ENCODE data around the gene SELENOO.
"Not testable (repeated sequence)": the region's sequence is repeated elsewhere in the genome, so short reads cannot be mapped to it uniquely, and the experiment has no call there.

Gene SELENOO

DNA sequence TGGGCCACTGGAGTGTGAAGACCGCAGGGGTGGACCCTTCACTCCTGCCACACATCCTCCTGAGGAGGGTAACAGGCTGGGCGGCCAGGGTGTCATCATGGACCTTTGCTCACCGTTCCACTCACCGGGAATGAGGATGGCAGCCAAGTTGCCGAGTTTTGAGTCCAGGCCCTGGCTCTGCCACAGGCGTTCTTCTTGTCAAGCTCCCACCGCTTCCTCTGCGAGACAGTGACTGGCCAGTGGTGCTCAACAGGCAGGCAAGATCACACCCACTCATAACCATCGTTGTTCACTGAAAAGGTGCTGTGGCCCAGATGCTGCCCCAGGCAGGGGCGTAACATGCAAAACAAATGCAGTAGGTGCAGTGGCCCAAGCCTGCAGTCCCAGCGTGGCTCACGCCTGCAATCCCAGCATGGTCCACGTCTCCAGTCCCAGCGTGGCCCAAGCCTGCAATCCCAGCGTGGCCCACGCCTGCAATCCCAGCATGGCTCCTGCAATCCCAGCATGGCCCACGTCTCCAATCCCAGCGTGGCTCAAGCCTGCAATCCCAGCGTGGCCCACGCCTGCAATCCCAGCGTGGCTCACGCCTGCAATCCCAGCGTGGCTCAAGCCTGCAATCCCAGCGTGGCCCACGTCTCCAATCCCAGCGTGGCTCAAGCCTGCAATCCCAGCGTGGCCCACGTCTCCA is 35.2 kb upstream of the SELENOO start:
- Histone ChIP-seq H3K27ac (ENCODE audit: low read depth, low read length, severe bottlenecking) (no peak overlapping the region), H3K4me3 (ENCODE audit: extremely low read depth, insufficient read depth, low read length, poor library complexity, severe bottlenecking) (no peak overlapping the region), H3K9me3 (ENCODE audit: control insufficient read depth, low read length) (no peaks in the 10 kb centered on the region), H3K36me3 (ENCODE audit: control insufficient read depth, insufficient read depth, low read length) (no peaks in the 10 kb centered on the region), H3K4me1 (ENCODE audit: control insufficient read depth, insufficient read depth, low read length, poor library complexity, severe bottlenecking) (no peaks in the 10 kb centered on the region)
- 95% methylated on average over 27 of the region's 28 CpGs for WGBS, 2 experiments (ENCODE audit: insufficient coverage in 2 of 2)

DNA sequence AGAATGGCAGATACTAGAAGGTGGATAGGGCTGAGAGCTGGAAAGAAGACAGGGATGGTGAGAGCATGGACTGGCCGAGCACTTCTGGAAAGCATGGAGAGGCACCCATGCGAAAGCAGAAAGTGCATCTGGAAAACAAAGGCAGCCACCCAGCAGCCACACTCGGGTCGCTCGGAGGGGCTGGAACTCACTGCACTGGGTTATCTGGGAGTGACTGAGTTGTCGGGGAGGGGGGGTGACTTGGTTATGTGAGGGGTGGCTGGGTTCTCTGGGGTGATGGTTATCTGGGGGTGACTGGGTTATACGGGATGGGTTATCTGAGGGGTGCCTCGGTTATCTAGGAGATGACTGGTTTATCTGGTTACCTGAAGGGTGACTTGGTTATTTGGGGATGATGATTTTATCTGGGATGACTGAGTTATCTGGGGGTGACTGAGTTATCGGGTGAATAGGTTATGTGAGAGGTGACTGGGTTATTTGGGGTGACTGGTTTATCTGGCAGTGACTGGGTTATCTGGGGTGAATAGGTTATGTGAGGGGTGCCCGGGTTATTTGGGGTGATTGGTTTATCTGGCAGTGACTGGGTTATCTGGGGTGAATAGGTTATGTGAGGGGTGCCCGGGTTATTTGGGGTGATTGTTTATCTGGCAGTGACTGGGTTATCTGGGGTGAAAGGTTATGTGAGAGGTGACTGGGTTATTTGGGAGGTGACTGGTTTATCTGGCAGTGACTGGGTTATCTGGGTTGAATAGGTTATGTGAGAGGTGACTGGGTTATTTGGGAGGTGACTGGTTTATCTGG is 32.9 kb upstream of the SELENOO start:
- 63 to 65% methylated on average over 10 to 11 of the region's 11 CpGs for WGBS, 2 experiments (ENCODE audit: insufficient coverage in 2 of 2)
- no peaks in the 10 kb centered on the region for H3K36me3 ChIP-seq (ENCODE audit: control insufficient read depth, insufficient read depth, low read length)
- no peaks in the 10 kb centered on the region for H3K9me3 ChIP-seq (ENCODE audit: control insufficient read depth, low read length)
- H3K4me1 ChIP-seq (ENCODE audit: control insufficient read depth, insufficient read depth, low read length, poor library complexity, severe bottlenecking) = no peaks in the 10 kb centered on the region
- H3K27ac ChIP-seq (ENCODE audit: low read depth, low read length, severe bottlenecking) = no peak overlapping the region
- H3K4me3 ChIP-seq (ENCODE audit: extremely low read depth, insufficient read depth, low read length, poor library complexity, severe bottlenecking) = no peak overlapping the region

DNA sequence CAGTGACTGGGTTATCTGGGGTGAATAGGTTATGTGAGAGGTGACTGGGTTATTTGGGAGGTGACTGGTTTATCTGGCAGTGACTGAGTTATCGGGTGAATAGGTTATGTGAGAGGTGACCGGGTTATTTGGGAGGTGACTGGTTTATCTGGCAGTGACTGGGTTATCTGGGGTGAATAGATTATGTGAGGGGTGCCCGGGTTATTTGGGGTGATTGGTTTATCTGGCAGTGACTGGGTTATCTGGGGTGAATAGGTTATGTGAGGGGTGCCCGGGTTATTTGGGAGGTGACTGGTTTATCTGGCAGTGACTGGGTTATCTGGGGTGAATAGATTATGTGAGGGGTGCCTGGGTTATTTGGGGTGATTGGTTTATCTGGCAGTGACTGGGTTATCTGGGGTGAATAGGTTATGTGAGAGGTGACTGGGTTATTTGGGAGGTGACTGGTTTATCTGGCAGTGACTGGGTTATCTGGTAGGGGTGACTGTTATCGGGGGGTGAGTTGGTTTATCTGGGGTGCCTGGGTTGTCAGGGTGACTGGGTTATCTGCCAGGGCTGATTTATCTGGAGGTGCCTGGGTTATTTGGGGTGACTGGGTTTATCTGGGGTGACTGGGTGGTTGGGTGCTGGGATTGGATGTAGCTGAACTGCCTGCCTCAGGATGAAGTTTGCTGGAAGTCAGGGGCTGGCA is 32.2 kb upstream of the SELENOO start:
- 86 to 96% methylated on average over 1 to 3 of the region's 5 CpGs for WGBS, 2 experiments (ENCODE audit: insufficient coverage in 2 of 2)
- H3K4me3 ChIP-seq (ENCODE audit: extremely low read depth, insufficient read depth, low read length, poor library complexity, severe bottlenecking) = not testable (repeated sequence)

DNA sequence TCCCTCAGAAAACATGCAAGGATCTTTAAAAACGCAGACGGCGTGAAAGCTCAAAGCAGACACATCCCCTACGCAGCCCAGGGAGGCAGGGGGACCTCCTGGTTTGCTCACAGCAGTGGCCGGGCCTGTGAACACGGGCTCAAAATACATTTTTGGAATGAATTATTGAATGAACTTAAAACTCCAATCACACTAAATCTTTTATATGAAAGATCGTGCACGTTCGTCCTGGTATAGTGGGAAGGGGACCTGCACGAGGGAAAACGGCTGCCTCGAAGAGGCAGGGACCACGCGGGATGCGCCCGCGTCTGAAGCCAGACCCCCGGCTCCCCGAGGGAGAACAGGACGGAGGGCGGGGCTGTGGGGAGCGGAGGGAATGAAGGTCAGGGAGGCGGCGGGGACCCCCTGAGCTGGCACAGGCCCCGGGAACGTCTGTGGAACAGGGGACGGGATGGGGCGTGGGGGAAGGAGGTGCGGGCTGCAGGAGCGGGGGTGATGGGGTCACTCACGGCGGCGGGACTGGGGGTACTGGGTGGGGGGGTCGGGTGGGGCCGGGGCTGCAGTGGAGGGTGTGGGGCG is 31.5 kb upstream of the SELENOO start:
- no peak overlapping the region for H3K27ac ChIP-seq (ENCODE audit: low read depth, low read length, severe bottlenecking)
- WGBS, 2 experiments (ENCODE audit: insufficient coverage in 2 of 2) = 15 to 24% methylated on average over 6 to 21 of the region's 36 CpGs
- no peaks in the 10 kb centered on the region for H3K36me3 ChIP-seq (ENCODE audit: control insufficient read depth, insufficient read depth, low read length)
- no peaks in the 10 kb centered on the region for H3K9me3 ChIP-seq (ENCODE audit: control insufficient read depth, low read length)
- H3K4me3 ChIP-seq (ENCODE audit: extremely low read depth, insufficient read depth, low read length, poor library complexity, severe bottlenecking) = peak overlapping the region; percentile 27
- H3K4me1 ChIP-seq (ENCODE audit: control insufficient read depth, insufficient read depth, low read length, poor library complexity, severe bottlenecking) = no peaks in the 10 kb centered on the region

More for the DNA sequence above, 32.2 kb upstream of the SELENOO start:
- H3K36me3 ChIP-seq (ENCODE audit: control insufficient read depth, insufficient read depth, low read length); H3K27ac ChIP-seq (ENCODE audit: low read depth, low read length, severe bottlenecking); H3K9me3 ChIP-seq (ENCODE audit: control insufficient read depth, low read length); H3K4me1 ChIP-seq (ENCODE audit: control insufficient read depth, insufficient read depth, low read length, poor library complexity, severe bottlenecking): not testable (repeated sequence)

DNA sequence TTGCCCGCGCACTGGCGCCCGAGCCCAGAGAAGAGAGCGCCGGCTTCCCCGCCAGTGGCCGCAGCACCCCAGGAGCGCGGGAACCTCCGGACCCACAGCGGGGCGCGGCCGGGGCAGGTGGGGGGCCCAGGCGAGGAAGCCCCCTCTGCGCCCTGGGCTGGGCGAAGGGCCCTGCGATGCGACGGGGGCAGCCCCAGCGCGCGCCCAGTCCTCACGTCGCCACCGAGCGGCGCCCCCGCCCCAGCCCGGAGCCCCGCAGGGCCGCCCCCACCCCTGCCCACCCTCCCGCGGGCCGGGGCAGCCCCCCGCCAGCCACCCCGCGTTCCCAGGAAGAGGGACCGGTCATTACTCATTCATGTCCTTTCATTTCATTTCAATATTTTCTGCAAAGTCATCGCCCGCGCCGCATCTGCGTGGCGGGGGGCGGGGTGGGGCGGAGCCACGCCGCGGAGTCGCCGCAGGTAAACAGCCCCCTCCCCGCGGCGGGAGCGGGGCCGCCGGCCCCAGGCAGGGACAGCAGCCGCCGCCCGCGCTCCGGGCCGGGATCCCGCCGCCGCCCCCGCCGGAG is 31.0 kb upstream of the SELENOO start:
- 0 to 1% methylated on average over 22 to 25 of the region's 70 CpGs for WGBS, 2 experiments (ENCODE audit: insufficient coverage in 2 of 2)
- no peaks in the 10 kb centered on the region for H3K9me3 ChIP-seq (ENCODE audit: control insufficient read depth, low read length)
- H3K4me3 ChIP-seq (ENCODE audit: extremely low read depth, insufficient read depth, low read length, poor library complexity, severe bottlenecking) = peak overlapping the region; percentile 27
- no peaks in the 10 kb centered on the region for H3K36me3 ChIP-seq (ENCODE audit: control insufficient read depth, insufficient read depth, low read length)
- no peak overlapping the region for H3K27ac ChIP-seq (ENCODE audit: low read depth, low read length, severe bottlenecking)
- no peaks in the 10 kb centered on the region for H3K4me1 ChIP-seq (ENCODE audit: control insufficient read depth, insufficient read depth, low read length, poor library complexity, severe bottlenecking)

DNA sequence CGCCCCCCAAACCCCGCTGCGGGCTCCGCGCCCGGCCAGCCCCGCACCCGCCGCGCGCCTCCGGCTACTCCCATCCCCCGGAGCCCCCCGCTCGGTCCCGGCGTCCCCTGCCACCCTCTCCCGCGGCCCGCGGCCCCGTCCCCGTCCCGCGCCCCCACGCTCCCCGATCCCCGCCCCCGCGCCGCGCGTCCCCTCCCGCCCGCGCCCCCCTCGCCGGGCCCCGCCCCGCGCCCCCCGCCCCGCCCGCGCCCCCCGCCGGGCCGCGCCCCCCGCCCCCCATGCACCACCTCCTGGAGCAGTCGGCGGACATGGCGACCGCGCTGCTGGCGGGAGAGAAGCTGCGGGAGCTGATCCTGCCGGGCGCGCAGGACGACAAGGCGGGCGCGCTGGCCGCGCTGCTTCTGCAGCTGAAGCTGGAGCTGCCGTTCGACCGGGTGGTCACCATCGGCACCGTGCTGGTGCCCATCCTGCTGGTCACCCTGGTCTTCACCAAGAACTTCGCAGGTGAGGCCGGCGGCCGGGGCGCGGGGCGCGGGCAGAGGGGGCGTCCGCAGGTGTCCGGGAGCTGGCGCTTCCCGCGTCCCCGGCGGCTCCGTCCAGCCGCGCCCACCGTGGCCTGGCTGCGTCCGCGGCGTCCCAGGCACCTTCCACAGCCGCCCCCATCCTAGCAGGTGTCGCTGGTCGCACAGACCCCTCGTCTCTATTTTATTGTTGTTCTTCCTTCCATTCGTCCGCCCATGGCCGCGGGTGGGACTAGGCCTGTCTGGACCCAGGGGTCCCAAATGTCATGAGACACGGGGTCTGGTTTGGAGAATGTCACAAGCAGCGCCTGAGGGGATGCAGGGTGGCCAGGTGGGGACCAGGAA is 30.1 kb upstream of the SELENOO start, which contains the start of gene PANX2:
Gene PANX2, plus strand, starts transcription at position 279 of the 866 bp plus-strand sequence. Its CDS starts 0 bp downstream, at position 279.
- Histone ChIP-seq H3K9me3 (ENCODE audit: control insufficient read depth, low read length) (no peaks in the 10 kb centered on the region), H3K36me3 (ENCODE audit: control insufficient read depth, insufficient read depth, low read length) (no peaks in the 10 kb centered on the region), H3K4me3 (ENCODE audit: extremely low read depth, insufficient read depth, low read length, poor library complexity, severe bottlenecking) (peak within 1 kb of the TSS; percentile 27), H3K27ac (ENCODE audit: low read depth, low read length, severe bottlenecking) (no peak within 1 kb of the TSS), H3K4me1 (ENCODE audit: control insufficient read depth, insufficient read depth, low read length, poor library complexity, severe bottlenecking) (no peaks in the 10 kb centered on the region)
- 5 to 9% methylated on average over 28 to 48 of the region's 105 CpGs for WGBS, 2 experiments (ENCODE audit: insufficient coverage in 2 of 2)

DNA sequence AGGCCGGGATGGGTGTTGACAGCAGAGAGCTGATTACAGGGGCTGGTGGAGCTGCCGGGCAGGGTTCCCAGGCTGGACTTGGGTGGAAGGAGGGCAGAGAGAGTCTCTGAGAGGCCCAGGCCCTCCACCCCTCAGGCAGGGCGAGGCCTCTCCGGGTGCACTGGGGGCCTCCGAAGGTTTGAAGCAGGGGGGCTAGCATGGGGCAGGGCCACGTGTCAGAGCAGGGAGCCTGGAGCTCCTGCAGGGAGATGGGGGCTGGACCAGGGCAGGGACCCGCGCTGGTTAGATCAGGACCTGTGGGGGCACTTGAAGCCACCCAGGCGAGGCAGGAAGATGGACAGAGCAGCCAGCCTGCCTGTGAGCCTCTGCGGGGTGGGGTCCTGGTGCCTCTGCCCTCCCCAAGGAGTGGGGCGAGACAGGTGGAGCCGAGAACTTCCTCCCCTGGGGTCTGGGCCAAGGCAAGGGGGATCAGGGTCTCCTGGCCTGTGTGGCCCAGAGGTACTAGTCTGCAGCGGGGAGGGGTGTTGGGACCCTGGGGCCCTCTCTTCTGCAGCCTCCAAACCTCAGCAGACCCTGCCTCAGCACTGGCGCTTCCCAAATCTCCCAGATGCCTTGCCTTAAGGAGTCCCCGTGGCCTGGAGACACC is 29.4 kb upstream of the SELENOO start:
- Histone ChIP-seq H3K4me3 (ENCODE audit: extremely low read depth, insufficient read depth, low read length, poor library complexity, severe bottlenecking) (no peak overlapping the region), H3K4me1 (ENCODE audit: control insufficient read depth, insufficient read depth, low read length, poor library complexity, severe bottlenecking) (no peaks in the 10 kb centered on the region), H3K27ac (ENCODE audit: low read depth, low read length, severe bottlenecking) (no peak overlapping the region), H3K36me3 (ENCODE audit: control insufficient read depth, insufficient read depth, low read length) (no peaks in the 10 kb centered on the region), H3K9me3 (ENCODE audit: control insufficient read depth, low read length) (no peaks in the 10 kb centered on the region)
- WGBS, 2 experiments (ENCODE audit: insufficient coverage in 2 of 2) = 74 to 82% methylated on average over 15 of the region's 15 CpGs

DNA sequence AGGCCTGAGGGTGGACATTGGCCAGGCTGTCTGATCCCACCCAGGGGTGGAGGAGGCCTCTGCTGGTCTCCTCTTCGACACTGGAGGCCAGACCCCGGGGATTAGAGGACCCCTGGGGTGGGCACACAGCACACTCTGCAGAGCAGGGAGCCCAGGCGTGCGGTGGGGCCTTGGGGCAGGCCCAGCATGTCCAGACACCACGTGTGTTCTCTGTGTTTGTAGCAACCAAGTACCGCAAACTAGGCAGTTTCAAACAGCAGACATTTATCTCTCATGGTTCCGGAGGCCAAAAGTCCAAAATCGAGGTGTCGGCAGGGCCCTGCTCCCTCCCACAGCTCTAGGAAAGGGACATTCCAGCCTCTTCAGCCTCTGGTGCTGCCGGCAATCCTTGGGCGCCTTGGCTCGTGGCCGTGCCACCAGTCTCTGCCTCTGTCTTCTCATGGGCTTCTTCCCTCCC is 28.8 kb upstream of the SELENOO start:
- Histone ChIP-seq H3K27ac (ENCODE audit: low read depth, low read length, severe bottlenecking) (no peak overlapping the region), H3K9me3 (ENCODE audit: control insufficient read depth, low read length) (no peaks in the 10 kb centered on the region), H3K36me3 (ENCODE audit: control insufficient read depth, insufficient read depth, low read length) (no peaks in the 10 kb centered on the region), H3K4me1 (ENCODE audit: control insufficient read depth, insufficient read depth, low read length, poor library complexity, severe bottlenecking) (no peaks in the 10 kb centered on the region), H3K4me3 (ENCODE audit: extremely low read depth, insufficient read depth, low read length, poor library complexity, severe bottlenecking) (no peak overlapping the region)
- WGBS, 2 experiments (ENCODE audit: insufficient coverage in 2 of 2) = 84 to 88% methylated on average over 13 of the region's 13 CpGs

DNA sequence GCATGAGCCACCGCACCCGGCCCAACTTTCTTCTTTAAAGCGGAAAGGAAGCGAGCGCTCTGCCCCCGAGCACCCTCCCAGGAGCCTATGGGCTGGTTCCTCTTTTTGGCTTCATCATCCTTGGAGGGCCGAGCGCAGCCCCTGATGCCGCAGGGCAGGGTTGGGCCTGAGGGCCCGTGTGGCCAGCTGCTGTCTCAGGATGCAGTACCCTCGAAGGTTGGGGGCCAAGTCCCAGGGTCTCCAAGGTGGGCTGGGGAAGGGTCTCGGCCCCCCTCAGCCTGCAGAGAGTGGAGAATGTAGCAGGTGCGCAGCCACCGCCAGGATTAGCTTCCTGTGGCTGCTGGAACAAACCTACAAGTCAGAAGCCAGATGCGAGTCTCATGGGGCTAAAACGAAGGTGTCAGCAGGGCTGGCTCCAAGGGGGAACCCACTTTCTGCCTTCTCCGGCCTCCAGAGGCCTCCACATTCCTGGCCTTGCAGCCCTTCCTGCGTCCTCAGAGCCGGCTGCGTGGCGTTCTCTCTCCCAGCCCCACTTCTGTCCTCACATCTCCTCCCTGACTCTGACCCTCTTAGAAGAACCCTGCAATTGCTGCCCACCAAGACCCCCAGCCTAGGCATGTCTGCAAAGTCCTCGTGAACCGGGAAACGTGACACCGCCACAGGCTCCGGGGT is 27.4 kb upstream of the SELENOO start:
- 92 to 93% methylated on average over 25 to 26 of the region's 26 CpGs for WGBS, 2 experiments (ENCODE audit: insufficient coverage in 2 of 2)
- Histone ChIP-seq H3K36me3 (ENCODE audit: control insufficient read depth, insufficient read depth, low read length) (no peaks in the 10 kb centered on the region), H3K27ac (ENCODE audit: low read depth, low read length, severe bottlenecking) (no peak overlapping the region), H3K4me1 (ENCODE audit: control insufficient read depth, insufficient read depth, low read length, poor library complexity, severe bottlenecking) (peaks cover under 1% of the 10 kb centered on the region), H3K4me3 (ENCODE audit: extremely low read depth, insufficient read depth, low read length, poor library complexity, severe bottlenecking) (no peak overlapping the region), H3K9me3 (ENCODE audit: control insufficient read depth, low read length) (no peaks in the 10 kb centered on the region)
